Heart left ventricle (tissue), 13 donors: ENCODE measurements around the gene PLA2G4B.

Experiments
- POLR2A ChIP-seq, 2 donors: fragments of 450-650 bp; IDR thresholded peaks; one replicate each; pipeline ENCODE4 v1.6.1; 2017; ENCODE audit warnings: antibody characterized with exemption in 2 of 2, mild to moderate bottlenecking in 2 of 2, moderate library complexity in 2 of 2
- TF ChIP-seq, protein P1 (sequence below), 12 donors: fragments of 200-600 bp; sonication (generic) in 4 of 12; IDR thresholded peaks; one replicate each; pipeline versions ENCODE4 v1.5.0 to v1.8.0; 2018 to 2022; ENCODE audit warnings: antibody characterized with exemption in 12 of 12, mild to moderate bottlenecking in 5 of 12
- donor health status: ischemic (EF 13 %, LVEDD 7.1; RV severe dilation, severe dysfunction).
- donor health status: DM: no; HTN: yes; CAD: no.
- donor health status: DM: no; HTN: no; CAD: no.
- donor health status: ischemic (EF 25% LVEDD 6.9; RV normal size, moderate dysfunction).
- donor health status: ischemic (EF 25% LVEDD 5.7; RV mildly dilated, moderate dysfunction).
- donor health status: ischemic (EF 35%, LVEDD 5.7; RV mildly dilated, moderate dysfunction).
- donor health status: nonischemic (EF 11% LVEDD 7.7; RV severe dilation, severe dysfunction).
- donor health status: DM: yes; HTN: yes; CAD: no.
- donor health status: PGD.
- donor health status: ischemic (EF 29% LVEDD 5.4; RV normal size, mild dysfunction).
- donor health status: nonischemic (EF 23%, LVEDD 6.1; RV moderate dilation, normal function).

DNA sequence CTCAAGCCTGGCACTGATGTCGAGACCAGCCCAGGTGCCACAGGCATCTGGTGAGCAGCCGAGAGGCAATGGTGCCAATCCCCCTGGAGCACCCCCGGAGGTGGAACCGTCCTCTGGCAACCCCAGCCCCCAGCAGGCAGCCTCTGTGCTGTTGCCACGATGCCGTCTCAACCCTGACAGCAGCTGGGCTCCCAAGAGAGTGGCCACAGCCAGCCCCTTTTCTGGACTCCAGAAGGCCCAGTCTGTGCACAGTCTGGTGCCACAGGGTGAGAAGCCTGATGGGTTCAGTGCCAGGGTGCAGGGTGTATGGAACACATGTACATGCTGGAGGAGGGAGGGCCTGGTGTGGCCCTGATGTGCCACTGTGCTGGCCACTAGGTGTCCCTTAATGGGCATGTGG is 15.7 kb upstream of the PLA2G4B start:
- TF ChIP-seq, protein P1, sequence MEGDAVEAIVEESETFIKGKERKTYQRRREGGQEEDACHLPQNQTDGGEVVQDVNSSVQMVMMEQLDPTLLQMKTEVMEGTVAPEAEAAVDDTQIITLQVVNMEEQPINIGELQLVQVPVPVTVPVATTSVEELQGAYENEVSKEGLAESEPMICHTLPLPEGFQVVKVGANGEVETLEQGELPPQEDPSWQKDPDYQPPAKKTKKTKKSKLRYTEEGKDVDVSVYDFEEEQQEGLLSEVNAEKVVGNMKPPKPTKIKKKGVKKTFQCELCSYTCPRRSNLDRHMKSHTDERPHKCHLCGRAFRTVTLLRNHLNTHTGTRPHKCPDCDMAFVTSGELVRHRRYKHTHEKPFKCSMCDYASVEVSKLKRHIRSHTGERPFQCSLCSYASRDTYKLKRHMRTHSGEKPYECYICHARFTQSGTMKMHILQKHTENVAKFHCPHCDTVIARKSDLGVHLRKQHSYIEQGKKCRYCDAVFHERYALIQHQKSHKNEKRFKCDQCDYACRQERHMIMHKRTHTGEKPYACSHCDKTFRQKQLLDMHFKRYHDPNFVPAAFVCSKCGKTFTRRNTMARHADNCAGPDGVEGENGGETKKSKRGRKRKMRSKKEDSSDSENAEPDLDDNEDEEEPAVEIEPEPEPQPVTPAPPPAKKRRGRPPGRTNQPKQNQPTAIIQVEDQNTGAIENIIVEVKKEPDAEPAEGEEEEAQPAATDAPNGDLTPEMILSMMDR (IDR thresholded peaks at IDR 0.05): no peak
- TF ChIP-seq POLR2A (IDR thresholded peaks at IDR 0.05): no peak
